NT2/D1 (cell line): ENCODE data around the gene MRPL14.

ENCODE experiments used
- SUZ12 ChIP-seq: IDR thresholded peaks from 2 replicates; pipeline ENCODE4 v1.6.1; 2011; ENCODE audit not compliant: insufficient read length, insufficient read depth; ENCODE audit errors: extremely low read depth
- YY1 ChIP-seq: IDR thresholded peaks from 2 replicates; pipeline ENCODE4 v1.6.1; 2011; ENCODE audit not compliant: insufficient read length, insufficient read depth

- TF ChIP-seq YY1 (no peak), SUZ12 (no peak)
These were observed 60.7 kb downstream of the MRPL14 start for GRCh38 chr6:44066394-44067172.
